ENCODE results near the gene HMCN2.

DNA sequence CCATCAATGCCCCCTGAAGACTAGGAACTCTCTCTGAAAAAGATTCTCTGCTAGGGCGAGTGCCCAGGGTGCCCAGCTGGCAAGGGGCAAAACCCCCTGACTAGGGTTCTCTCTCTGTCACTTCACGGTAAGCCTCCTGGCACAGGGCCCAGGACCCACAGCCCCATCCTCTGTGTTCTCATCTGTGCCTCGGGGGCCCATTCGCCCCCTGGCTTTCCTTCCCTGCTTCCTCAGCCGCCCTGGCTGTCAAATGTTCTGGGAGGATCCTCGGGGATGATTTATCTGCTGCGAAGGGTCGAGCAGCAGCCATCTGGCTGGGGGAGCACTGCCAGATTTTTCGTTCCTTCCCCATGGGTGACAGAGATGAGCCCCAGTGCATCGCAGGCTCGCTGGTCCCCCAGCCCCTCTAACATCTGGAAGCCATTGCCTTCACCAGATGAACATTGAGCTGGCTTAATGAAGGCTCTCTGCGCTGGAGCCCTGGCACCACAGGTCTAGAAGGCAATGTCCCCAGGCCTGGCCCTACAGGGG is 24.2 kb downstream of the HMCN2 start:
- TF ChIP-seq, protein P1, sequence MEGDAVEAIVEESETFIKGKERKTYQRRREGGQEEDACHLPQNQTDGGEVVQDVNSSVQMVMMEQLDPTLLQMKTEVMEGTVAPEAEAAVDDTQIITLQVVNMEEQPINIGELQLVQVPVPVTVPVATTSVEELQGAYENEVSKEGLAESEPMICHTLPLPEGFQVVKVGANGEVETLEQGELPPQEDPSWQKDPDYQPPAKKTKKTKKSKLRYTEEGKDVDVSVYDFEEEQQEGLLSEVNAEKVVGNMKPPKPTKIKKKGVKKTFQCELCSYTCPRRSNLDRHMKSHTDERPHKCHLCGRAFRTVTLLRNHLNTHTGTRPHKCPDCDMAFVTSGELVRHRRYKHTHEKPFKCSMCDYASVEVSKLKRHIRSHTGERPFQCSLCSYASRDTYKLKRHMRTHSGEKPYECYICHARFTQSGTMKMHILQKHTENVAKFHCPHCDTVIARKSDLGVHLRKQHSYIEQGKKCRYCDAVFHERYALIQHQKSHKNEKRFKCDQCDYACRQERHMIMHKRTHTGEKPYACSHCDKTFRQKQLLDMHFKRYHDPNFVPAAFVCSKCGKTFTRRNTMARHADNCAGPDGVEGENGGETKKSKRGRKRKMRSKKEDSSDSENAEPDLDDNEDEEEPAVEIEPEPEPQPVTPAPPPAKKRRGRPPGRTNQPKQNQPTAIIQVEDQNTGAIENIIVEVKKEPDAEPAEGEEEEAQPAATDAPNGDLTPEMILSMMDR (IDR thresholded peaks at IDR 0.05), result no peak
- TF ChIP-seq POLR2A (IDR thresholded peaks at IDR 0.05), result no peak

All from right lobe of liver (tissue), 4 donors.